Breast epithelium (tissue), 3 donors: ENCODE results near the gene TMEM132C.

Experiments
- CTCF ChIP-seq, 3 donors: fragments of 450-650 bp; IDR thresholded peaks; one replicate each; pipeline ENCODE4 v1.5.1; 2016 to 2017; ENCODE audit warnings: antibody characterized with exemption in 3 of 3, mild to moderate bottlenecking in 3 of 3, moderate library complexity in 3 of 3
- POLR2A ChIP-seq: fragments of 450-650 bp; IDR thresholded peaks from one replicate; pipeline ENCODE4 v1.6.1; 2016; ENCODE audit warnings: antibody characterized with exemption, mild to moderate bottlenecking, moderate library complexity
- POLR2AphosphoS5 ChIP-seq, 3 donors: sonication (generic); formaldehyde crosslinking; IDR thresholded peaks; one replicate each; pipeline ENCODE4 v1.6.1; 2017; ENCODE audit warnings: antibody characterized with exemption in 3 of 3

GRCh38 chr12:128627659-128628058 is 360.7 kb downstream of the TMEM132C start:
- TF ChIP-seq CTCF (IDR thresholded peaks at IDR 0.05) (no peak), POLR2AphosphoS5 (IDR thresholded peaks at IDR 0.05) (no peak), POLR2A (no peak)
